ENCODE data around the gene TANK.

The TANK gene

GRCh38 chr2:161134547-161135518 is 25.4 kb upstream of the TANK start:
- no peak for DNase-seq

GRCh38 chr2:161135951-161136593 is 24.2 kb upstream of the TANK start:
- DNase-seq = no peak

GRCh38 chr2:161136696-161137324 is 23.4 kb upstream of the TANK start:
- peak; percentile 16 for DNase-seq

- peak; percentile 32 for DNase-seq
These were observed 21.8 kb upstream of the TANK start for GRCh38 chr2:161138429-161138828.

GRCh38 chr2:161139098-161139987 is 20.9 kb upstream of the TANK start:
- no peak for DNase-seq

GRCh38 chr2:161141033-161141432 is 19.2 kb upstream of the TANK start:
- no peak for DNase-seq

- no peak for DNase-seq
These were observed 13.9 kb upstream of the TANK start for GRCh38 chr2:161146209-161146775.

- DNase-seq = no peak
These were observed 13.2 kb upstream of the TANK start for GRCh38 chr2:161146996-161147395.

GRCh38 chr2:161147856-161148255 is 12.4 kb upstream of the TANK start:
- DNase-seq = no peak

- DNase-seq = no peak
These were observed 9.5 kb upstream of the TANK start for GRCh38 chr2:161150704-161151103.

- DNase-seq = no peak
These were observed 7.9 kb upstream of the TANK start for GRCh38 chr2:161152302-161152701.

- DNase-seq = no peak
These were observed 1.3 kb upstream of the TANK start for GRCh38 chr2:161158882-161159281.

GRCh38 chr2:161159456-161160225 is 587 bp upstream of the TANK start:
- DNase-seq = no peak

- DNase-seq = no peak
These were observed 962 bp downstream of the TANK start for GRCh38 chr2:161161074-161161706.

GRCh38 chr2:161163440-161163839 is 3.2 kb downstream of the TANK start:
- no peak for DNase-seq

GRCh38 chr2:161164161-161164560 is 3.9 kb downstream of the TANK start:
- no peak for DNase-seq

- no peak for DNase-seq
These were observed 5.0 kb downstream of the TANK start for GRCh38 chr2:161165266-161165665.

GRCh38 chr2:161165811-161166210 is 5.6 kb downstream of the TANK start:
- DNase-seq = no peak

GRCh38 chr2:161166538-161167409 is 6.5 kb downstream of the TANK start:
- peak; percentile 30 for DNase-seq

- no peak for DNase-seq
These were observed 9.1 kb downstream of the TANK start for GRCh38 chr2:161169335-161169734.
